ENCODE data around the gene C2CD3.
"Not testable (repeated sequence)": the region's sequence is repeated elsewhere in the genome, so short reads cannot be mapped to it uniquely, and the experiment has no call there.

C2CD3 gene

GRCh38 chr11:74157169-74157568 lies 13.6 kb downstream of the C2CD3 start:
- no peak for DNase-seq (ENCODE audit: low spot score)

GRCh38 chr11:74154620-74155281 lies 16.1 kb downstream of the C2CD3 start:
- no peak for DNase-seq (ENCODE audit: low spot score)

GRCh38 chr11:74153224-74153623 lies 17.6 kb downstream of the C2CD3 start:
- no peak for DNase-seq (ENCODE audit: low spot score)

- no peak for DNase-seq (ENCODE audit: low spot score)
These were observed 23.4 kb downstream of the C2CD3 start for GRCh38 chr11:74147199-74147929.

- no peak for DNase-seq (ENCODE audit: low spot score)
These were observed 26.2 kb downstream of the C2CD3 start for GRCh38 chr11:74144592-74144991.

GRCh38 chr11:74142624-74143023 lies 28.2 kb downstream of the C2CD3 start:
- no peak for DNase-seq (ENCODE audit: low spot score)

- no peak for DNase-seq (ENCODE audit: low spot score)
These were observed 28.9 kb downstream of the C2CD3 start for GRCh38 chr11:74141908-74142307.

- no peak for DNase-seq (ENCODE audit: low spot score)
These were observed 29.5 kb downstream of the C2CD3 start for GRCh38 chr11:74141241-74141695.

GRCh38 chr11:74139919-74140431 lies 30.8 kb downstream of the C2CD3 start:
- DNase-seq (ENCODE audit: low spot score), result not testable (repeated sequence)

GRCh38 chr11:74139151-74139918 lies 31.5 kb downstream of the C2CD3 start:
- DNase-seq (ENCODE audit: low spot score), result no peak

GRCh38 chr11:74138572-74138971 lies 32.2 kb downstream of the C2CD3 start:
- DNase-seq (ENCODE audit: low spot score), result peak; percentile 49

GRCh38 chr11:74138021-74138420 lies 32.8 kb downstream of the C2CD3 start:
- DNase-seq (ENCODE audit: low spot score), result no peak

- no peak for DNase-seq (ENCODE audit: low spot score)
These were observed 35.5 kb downstream of the C2CD3 start for GRCh38 chr11:74135127-74135840.

- DNase-seq (ENCODE audit: low spot score), result no peak
These were observed 36.1 kb downstream of the C2CD3 start for GRCh38 chr11:74134661-74135060.

- DNase-seq (ENCODE audit: low spot score), result no peak
These were observed 37.4 kb downstream of the C2CD3 start for GRCh38 chr11:74133436-74133835.

GRCh38 chr11:74132833-74133232 lies 38.0 kb downstream of the C2CD3 start:
- DNase-seq (ENCODE audit: low spot score), result no peak

GRCh38 chr11:74129121-74129520 lies 41.7 kb downstream of the C2CD3 start:
- DNase-seq (ENCODE audit: low spot score), result not testable (repeated sequence)

GRCh38 chr11:74123008-74123448 lies 47.8 kb downstream of the C2CD3 start:
- DNase-seq (ENCODE audit: low spot score), result no peak

- no peak for DNase-seq (ENCODE audit: low spot score)
These were observed 49.0 kb downstream of the C2CD3 start for GRCh38 chr11:74121804-74122203.

- DNase-seq (ENCODE audit: low spot score), result not testable (repeated sequence)
These were observed 50.4 kb downstream of the C2CD3 start for GRCh38 chr11:74120260-74121035.

GRCh38 chr11:74116719-74117118 lies 54.1 kb downstream of the C2CD3 start:
- no peak for DNase-seq (ENCODE audit: low spot score)

Data from Ammon's horn (tissue), 1 donor.